GM18951 (cell line): ENCODE results near the gene ASNS.
A peak's percentile ranks its signal among the peaks of the same experiment; 100 is the strongest.
"Not testable (repeated sequence)": the region's sequence is repeated elsewhere in the genome, so short reads cannot be mapped to it uniquely, and the experiment has no call there.

Source experiments
- POLR2A ChIP-seq: IDR thresholded peaks from 4 replicates; pipeline ENCODE4 v1.6.1; 2011; ENCODE audit warnings: mild to moderate bottlenecking; ENCODE audit not compliant: insufficient read length, insufficient read depth; ENCODE audit errors: extremely low read depth
- in situ Hi-C: fragments of 300-500 bp; cut with MboI; formaldehyde crosslinking; loops from one replicate; pipeline ENCODE4 v1.12.0; 2022; ENCODE audit warnings: low sequenced_read_pairs, mixed read lengths, inconsistent platforms; ENCODE audit not compliant: unreplicated experiment

ASNS gene

GRCh38 chr7:97872025-97872669 lies at the start of gene ASNS:
TSS of gene ASNS (minus strand) at chr7:97872408. CDS start at chr7:97869156, 3,252 bp downstream.
- TF ChIP-seq POLR2A, result peak; percentile 91
- in situ Hi-C loops, result no loop called here

GRCh38 chr7:97921254-97921653 lies 49.0 kb upstream of the ASNS start:
- in situ Hi-C loops, result not testable (repeated sequence)

GRCh38 chr7:97915267-97915666 lies 43.1 kb upstream of the ASNS start:
- in situ Hi-C loops, result not testable (repeated sequence)

- in situ Hi-C loops, result not testable (repeated sequence)
These were observed 40.1 kb upstream of the ASNS start for GRCh38 chr7:97912294-97912693.

GRCh38 chr7:97896893-97897292 lies 24.7 kb upstream of the ASNS start:
- in situ Hi-C loops, result not testable (repeated sequence)

GRCh38 chr7:97891721-97892120 lies 19.5 kb upstream of the ASNS start:
- in situ Hi-C loops, result not testable (repeated sequence)

GRCh38 chr7:97879527-97879926 lies 7.3 kb upstream of the ASNS start:
- in situ Hi-C loops, result not testable (repeated sequence)

GRCh38 chr7:97874894-97875293 lies 2.7 kb upstream of the ASNS start:
- in situ Hi-C loops, result not testable (repeated sequence)

- in situ Hi-C loops, result no loop called here
- no peak for TF ChIP-seq POLR2A
These were observed 1.4 kb upstream of the ASNS start for GRCh38 chr7:97873606-97874005.

- in situ Hi-C loops, result no loop called here
These were observed 566 bp downstream of the ASNS start for GRCh38 chr7:97871659-97872024.

GRCh38 chr7:97868788-97869187 lies 3.4 kb downstream of the ASNS start:
- in situ Hi-C loops, result no loop called here
- no peak for TF ChIP-seq POLR2A

More at GRCh38 chr7:97871659-97872024, 566 bp downstream of the ASNS start:
- no peak for TF ChIP-seq POLR2A

- in situ Hi-C loops, result no loop called here
These were observed 3.9 kb downstream of the ASNS start for GRCh38 chr7:97868314-97868713.

GRCh38 chr7:97865104-97865503 lies 7.1 kb downstream of the ASNS start:
- in situ Hi-C loops, result no loop called here
- no peak for TF ChIP-seq POLR2A

More at GRCh38 chr7:97868314-97868713, 3.9 kb downstream of the ASNS start:
- no peak for TF ChIP-seq POLR2A

- TF ChIP-seq POLR2A, result no peak
- in situ Hi-C loops, result no loop called here
These were observed 12.5 kb downstream of the ASNS start for GRCh38 chr7:97859606-97860204.

GRCh38 chr7:97858221-97858620 lies 14.0 kb downstream of the ASNS start:
- TF ChIP-seq POLR2A, result no peak

GRCh38 chr7:97857544-97857943 lies 14.7 kb downstream of the ASNS start:
- TF ChIP-seq POLR2A, result no peak
- in situ Hi-C loops, result no loop called here

More at GRCh38 chr7:97858221-97858620, 14.0 kb downstream of the ASNS start:
- in situ Hi-C loops, result no loop called here
